ENCODE results near the gene OIT3.

The OIT3 gene

DNA sequence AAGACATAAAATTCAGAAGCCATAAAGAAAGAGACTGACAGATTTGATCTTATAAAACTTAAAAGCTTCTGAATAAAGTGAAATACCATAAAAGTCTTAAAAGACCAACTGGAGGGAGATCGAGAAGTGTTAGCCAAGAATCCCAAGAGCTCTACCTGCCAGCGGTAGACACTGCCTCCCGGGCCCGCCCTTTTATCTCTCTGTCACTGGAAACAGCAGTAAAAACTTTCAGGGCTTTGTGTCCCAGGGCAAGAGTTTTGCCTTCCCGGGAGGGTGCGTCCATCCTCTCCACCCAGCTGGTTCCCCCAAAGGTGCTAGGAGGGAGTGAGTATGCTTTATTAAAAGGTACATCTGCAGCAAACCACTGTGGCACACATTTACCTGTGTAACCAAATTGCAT, 55.2 kb downstream of the OIT3 start:
- H3K9me3 Mint-ChIP-seq = no peaks in the 10 kb centered on the region
- H3K36me3 Mint-ChIP-seq (ENCODE audit: low read depth) = no peaks in the 10 kb centered on the region
- H3K27me3 Mint-ChIP-seq (ENCODE audit: low read depth) = peaks cover 12% of the 10 kb centered on the region
- no peak for DNase-seq (ENCODE audit: low spot score)
- no peaks in the 10 kb centered on the region for H3K4me1 Mint-ChIP-seq (ENCODE audit: low read depth)
- no peak overlapping the region for H3K4me3 Mint-ChIP-seq
- no peak overlapping the region for H3K27ac Mint-ChIP-seq

DNA sequence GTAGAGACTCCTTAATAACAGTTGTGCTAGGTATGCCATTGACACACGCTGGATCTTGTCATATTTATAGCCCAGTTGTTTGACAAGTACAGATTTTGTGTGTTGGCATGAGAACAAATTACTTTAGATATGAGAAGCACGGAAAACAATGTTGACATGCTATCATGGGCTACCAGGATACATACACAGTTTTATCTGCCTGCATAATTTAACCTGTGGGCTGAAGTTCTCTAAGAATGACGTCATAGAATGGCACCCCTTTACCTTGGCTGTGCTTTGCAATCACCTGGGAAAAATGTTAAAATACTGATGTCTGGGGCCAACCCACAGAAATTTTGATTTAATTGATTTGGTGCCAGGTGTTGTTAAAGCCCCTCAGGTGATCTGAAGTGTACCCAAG, 58.2 kb downstream of the OIT3 start:
- Mint-ChIP-seq H3K9me3 (no peaks in the 10 kb centered on the region), H3K27me3 (ENCODE audit: low read depth) (peaks cover 3% of the 10 kb centered on the region), H3K4me3 (no peak overlapping the region), H3K4me1 (ENCODE audit: low read depth) (no peaks in the 10 kb centered on the region), H3K36me3 (ENCODE audit: low read depth) (no peaks in the 10 kb centered on the region), H3K27ac (no peak overlapping the region)
- no peak for DNase-seq (ENCODE audit: low spot score)

DNA sequence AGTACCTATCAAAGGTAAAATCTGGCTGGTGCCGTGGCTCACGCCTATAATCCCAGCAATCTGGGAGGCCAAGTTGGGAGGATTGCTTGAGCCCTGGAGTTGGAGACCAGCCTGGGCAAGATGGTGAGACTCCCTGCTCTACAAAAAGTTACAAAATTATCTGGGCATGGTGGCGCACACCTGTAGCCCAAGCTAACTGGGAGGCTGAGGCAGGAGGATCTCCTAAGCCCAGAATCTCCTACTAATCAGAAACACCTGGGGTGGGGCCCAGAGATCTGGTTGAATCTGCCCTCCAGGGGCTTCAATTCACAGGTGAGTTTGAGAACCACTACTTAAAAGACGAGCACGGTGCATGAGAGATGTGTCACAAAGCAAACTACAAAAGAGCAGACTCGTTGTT, 58.6 kb downstream of the OIT3 start:
- peaks cover 5% of the 10 kb centered on the region for H3K27me3 Mint-ChIP-seq (ENCODE audit: low read depth)
- no peak overlapping the region for H3K27ac Mint-ChIP-seq
- no peaks in the 10 kb centered on the region for H3K4me1 Mint-ChIP-seq (ENCODE audit: low read depth)
- H3K9me3 Mint-ChIP-seq = no peaks in the 10 kb centered on the region
- H3K36me3 Mint-ChIP-seq (ENCODE audit: low read depth) = no peaks in the 10 kb centered on the region
- no peak for DNase-seq (ENCODE audit: low spot score)
- no peak overlapping the region for H3K4me3 Mint-ChIP-seq

DNA sequence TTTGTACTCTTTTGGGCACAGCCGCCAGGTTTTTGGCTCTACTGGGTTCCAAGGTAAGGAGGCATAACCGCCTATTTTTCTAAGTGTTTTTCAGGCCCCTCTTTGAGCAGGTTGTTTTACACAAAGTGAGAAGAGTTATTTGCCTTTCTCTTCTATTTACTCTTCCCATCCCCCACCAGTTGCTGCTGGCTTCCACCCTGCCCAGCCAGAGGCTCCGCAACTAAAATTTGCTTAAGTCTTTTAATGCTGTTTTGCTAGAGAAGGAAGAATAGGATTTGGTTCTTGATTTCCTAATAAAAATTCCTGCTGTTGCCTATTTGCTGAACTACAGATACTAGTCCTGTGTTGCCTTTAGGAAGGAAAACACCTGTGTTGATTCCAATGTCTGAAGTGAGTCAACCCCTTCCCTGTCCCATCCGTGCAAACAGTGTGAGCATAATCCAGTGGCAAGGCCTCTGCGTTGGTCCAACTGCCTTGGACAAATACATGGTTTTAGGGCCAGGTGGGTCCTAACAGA, 59.2 kb downstream of the OIT3 start:
- Mint-ChIP-seq H3K4me3 (no peak overlapping the region), H3K36me3 (ENCODE audit: low read depth) (no peaks in the 10 kb centered on the region), H3K27me3 (ENCODE audit: low read depth) (peaks cover 5% of the 10 kb centered on the region), H3K9me3 (no peaks in the 10 kb centered on the region), H3K4me1 (ENCODE audit: low read depth) (no peaks in the 10 kb centered on the region), H3K27ac (no peak overlapping the region)
- no peak for DNase-seq (ENCODE audit: low spot score)

DNA sequence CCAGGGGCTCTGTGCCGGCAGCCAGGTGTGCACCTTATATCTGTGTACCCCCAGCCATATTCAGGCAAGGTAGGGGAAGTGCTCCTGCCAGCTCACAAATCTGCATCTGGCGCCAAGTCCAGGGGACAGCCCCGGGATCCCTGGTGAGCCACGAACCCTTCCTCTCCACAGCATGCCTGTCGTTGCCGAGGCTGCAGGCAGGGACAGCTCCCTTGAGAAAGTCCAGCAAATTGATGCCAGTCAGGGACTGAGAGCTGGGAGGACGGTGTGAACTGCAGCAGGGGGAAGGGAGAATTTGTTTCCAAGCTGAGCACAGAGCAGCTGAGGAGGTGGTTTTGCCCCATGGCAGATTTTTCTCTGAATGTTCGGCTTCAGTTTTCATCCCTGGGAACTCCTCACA, 60.1 kb downstream of the OIT3 start:
- Mint-ChIP-seq H3K4me1 (ENCODE audit: low read depth) (no peaks in the 10 kb centered on the region), H3K4me3 (no peak overlapping the region), H3K36me3 (ENCODE audit: low read depth) (no peaks in the 10 kb centered on the region), H3K9me3 (no peaks in the 10 kb centered on the region), H3K27me3 (ENCODE audit: low read depth) (peaks cover 5% of the 10 kb centered on the region), H3K27ac (no peak overlapping the region)
- DNase-seq (ENCODE audit: low spot score) = no peak

DNA sequence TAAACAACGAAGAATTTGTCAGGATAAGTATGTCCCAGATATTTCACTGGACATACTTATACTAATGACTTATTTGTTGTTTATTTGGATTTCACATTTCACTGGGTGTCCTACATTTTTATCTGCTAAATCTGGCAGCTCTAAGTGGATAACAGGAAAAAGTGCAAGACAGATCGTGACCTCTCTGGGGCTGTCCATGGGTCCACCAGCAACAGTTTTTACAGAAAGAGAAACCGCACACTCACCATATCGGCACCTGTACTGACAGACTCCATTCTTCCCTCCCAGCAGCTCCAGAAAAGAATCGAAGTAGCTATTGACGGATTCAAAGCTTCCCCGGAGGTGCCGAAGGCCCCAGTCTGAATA, 60.7 kb downstream of the OIT3 start:
- Mint-ChIP-seq H3K27ac (no peak overlapping the region), H3K9me3 (no peaks in the 10 kb centered on the region), H3K4me1 (ENCODE audit: low read depth) (no peaks in the 10 kb centered on the region), H3K27me3 (ENCODE audit: low read depth) (peaks cover 4% of the 10 kb centered on the region), H3K36me3 (ENCODE audit: low read depth) (no peaks in the 10 kb centered on the region), H3K4me3 (no peak overlapping the region)
- DNase-seq (ENCODE audit: low spot score) = no peak

DNA sequence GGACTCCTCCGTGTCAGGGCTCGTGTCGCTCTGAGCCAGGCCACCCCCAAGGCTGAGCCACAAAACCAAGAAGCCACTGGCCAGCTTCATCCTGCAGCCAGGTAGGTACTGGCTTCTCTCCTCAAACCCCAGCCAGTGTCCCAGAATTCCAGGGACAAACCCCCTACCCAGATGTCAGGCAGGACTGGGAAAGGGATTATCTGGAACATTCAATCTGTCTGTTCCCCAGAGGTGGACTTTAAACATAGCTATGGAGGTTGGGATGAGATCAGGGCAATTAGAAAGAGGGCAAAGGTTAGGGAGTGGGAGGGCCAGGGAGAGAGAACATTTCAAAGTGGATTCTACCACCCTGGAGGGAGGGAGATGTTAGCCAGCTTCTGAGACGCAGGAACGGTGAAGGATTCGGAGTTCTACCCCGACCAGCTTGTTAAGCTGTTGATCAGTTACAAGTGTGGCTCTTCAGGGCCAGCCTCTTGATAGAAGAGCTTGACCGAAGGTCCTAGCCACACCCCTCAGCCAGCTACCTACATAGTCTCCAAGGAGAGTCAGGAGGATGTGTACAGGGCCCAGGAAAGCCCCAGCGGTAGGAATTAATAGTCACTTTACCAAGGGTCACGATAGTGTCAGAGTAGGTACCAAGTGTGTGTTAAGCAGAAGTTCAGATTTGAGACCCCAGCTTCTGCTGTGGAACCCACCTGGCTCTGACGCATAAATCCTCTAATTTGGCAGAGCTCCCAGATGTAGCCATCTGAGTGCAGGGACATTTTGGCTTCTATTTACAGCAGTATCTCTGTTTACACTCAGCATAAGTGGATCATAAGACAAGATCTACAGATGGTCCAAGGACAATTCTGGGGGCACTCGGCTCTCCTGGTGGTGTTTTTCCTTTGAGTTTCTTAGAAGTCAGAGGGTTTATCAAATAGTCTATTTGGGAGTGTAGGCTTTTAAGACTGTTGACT, 61.3 kb downstream of the OIT3 start, which contains the start of gene PLA2G12B:
Gene PLA2G12B, minus strand, starts transcription at position 211 of the 959 bp plus-strand sequence. Its CDS starts 121 bp downstream, at position 90.
- Mint-ChIP-seq H3K9me3 (no peaks in the 10 kb centered on the region), H3K27ac (no peak within 1 kb of the TSS), H3K4me1 (ENCODE audit: low read depth) (no peaks in the 10 kb centered on the region), H3K4me3 (no peak within 1 kb of the TSS), H3K27me3 (ENCODE audit: low read depth) (peaks cover 6% of the 10 kb centered on the region), H3K36me3 (ENCODE audit: low read depth) (no peaks in the 10 kb centered on the region)
- DNase-seq (ENCODE audit: low spot score) = no peak

DNA sequence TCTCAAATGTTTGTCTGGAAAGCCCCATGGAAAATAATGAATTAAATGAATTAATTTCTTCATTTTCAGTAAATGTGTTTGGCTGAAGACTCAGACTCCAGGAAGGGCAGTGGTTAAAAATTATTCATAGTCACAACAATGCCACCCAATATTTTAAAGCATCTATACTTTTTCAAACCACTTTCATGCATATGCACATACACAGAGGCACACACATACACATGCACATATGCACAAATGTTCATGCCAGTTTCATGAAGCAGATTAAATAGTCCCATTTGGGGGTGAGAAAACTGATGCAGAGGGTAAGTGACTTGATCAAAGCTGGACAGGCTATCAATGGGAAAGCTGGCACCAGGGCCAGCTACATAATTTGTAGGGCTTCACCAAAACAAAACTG, 62.5 kb downstream of the OIT3 start:
- Mint-ChIP-seq H3K36me3 (ENCODE audit: low read depth) (no peaks in the 10 kb centered on the region), H3K27me3 (ENCODE audit: low read depth) (peaks cover 9% of the 10 kb centered on the region), H3K4me3 (no peak overlapping the region), H3K9me3 (no peaks in the 10 kb centered on the region), H3K4me1 (ENCODE audit: low read depth) (no peaks in the 10 kb centered on the region), H3K27ac (no peak overlapping the region)
- DNase-seq (ENCODE audit: low spot score) = no peak

DNA sequence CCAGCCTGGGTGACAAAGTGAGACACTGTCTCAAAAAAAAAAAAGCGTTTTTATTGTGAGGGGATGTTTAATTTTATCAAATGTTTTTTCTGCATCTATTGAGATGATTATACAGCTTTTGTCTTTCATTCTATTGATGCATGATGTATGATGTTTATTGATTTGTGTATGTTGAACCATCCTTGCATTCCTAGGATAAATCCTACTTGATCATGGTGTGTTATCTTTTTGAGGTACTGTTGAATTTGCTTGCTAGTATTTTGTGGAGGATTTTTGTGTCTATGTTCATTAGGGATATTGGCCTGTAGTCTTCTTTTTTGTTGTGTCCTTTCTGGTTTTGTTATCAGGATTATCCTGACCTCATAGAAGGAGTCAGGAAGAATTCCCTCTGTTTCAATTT, 83.3 kb downstream of the OIT3 start:
- no peak overlapping the region for H3K27ac Mint-ChIP-seq
- H3K9me3 Mint-ChIP-seq = peaks cover 50% of the 10 kb centered on the region
- DNase-seq (ENCODE audit: low spot score) = no peak
- no peak overlapping the region for H3K4me3 Mint-ChIP-seq
- no peaks in the 10 kb centered on the region for H3K27me3 Mint-ChIP-seq (ENCODE audit: low read depth)
- H3K36me3 Mint-ChIP-seq (ENCODE audit: low read depth) = peaks cover 2% of the 10 kb centered on the region
- H3K4me1 Mint-ChIP-seq (ENCODE audit: low read depth) = no peaks in the 10 kb centered on the region

DNA sequence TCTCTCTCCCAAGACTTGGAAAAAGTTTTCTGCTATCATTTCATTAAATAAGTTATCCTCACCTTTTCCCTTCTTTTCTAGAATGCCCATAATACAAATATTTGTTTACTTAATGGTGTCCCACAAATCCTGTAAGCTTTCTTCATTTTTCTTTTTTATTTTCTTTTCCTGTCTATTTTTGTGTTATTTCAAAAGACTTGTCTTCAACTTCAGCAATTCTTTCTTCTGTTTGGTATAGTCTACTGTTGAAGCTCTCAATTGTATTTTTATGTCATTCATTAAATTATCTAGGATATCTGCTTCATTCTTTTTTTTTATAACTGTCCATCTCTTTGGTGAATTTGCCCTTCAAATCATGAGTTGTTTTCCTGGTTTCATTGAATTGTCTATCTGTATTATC, 86.2 kb downstream of the OIT3 start:
- Mint-ChIP-seq H3K4me1 (ENCODE audit: low read depth) (no peaks in the 10 kb centered on the region), H3K9me3 (peaks cover 48% of the 10 kb centered on the region), H3K27ac (no peak overlapping the region), H3K4me3 (no peak overlapping the region), H3K27me3 (ENCODE audit: low read depth) (no peaks in the 10 kb centered on the region), H3K36me3 (ENCODE audit: low read depth) (peaks cover 2% of the 10 kb centered on the region)
- DNase-seq (ENCODE audit: low spot score) = no peak

DNA sequence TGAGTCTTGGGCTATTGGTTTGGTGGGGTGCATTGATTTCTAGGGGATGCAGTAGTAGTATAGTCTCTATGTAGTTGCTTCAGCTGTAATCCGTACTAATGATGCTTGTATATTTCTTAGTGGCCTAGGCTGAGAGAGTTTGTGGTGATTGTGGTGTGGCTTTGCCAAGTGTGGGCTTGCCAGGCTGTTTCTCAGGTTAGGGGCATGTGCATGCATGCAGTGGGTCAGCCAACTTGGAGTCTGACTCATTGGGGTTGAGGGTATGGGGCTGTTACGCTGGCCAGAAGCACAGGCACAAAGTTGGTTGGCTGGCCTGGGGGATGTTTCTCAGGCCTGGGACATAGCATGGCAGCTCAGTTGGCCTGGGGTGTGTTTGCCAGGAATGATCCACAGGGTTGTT, 86.8 kb downstream of the OIT3 start:
- Mint-ChIP-seq H3K27ac (no peak overlapping the region), H3K4me3 (no peak overlapping the region), H3K4me1 (ENCODE audit: low read depth) (no peaks in the 10 kb centered on the region), H3K27me3 (ENCODE audit: low read depth) (no peaks in the 10 kb centered on the region), H3K36me3 (ENCODE audit: low read depth) (peaks cover 2% of the 10 kb centered on the region), H3K9me3 (peaks cover 42% of the 10 kb centered on the region)
- no peak for DNase-seq (ENCODE audit: low spot score)

DNA sequence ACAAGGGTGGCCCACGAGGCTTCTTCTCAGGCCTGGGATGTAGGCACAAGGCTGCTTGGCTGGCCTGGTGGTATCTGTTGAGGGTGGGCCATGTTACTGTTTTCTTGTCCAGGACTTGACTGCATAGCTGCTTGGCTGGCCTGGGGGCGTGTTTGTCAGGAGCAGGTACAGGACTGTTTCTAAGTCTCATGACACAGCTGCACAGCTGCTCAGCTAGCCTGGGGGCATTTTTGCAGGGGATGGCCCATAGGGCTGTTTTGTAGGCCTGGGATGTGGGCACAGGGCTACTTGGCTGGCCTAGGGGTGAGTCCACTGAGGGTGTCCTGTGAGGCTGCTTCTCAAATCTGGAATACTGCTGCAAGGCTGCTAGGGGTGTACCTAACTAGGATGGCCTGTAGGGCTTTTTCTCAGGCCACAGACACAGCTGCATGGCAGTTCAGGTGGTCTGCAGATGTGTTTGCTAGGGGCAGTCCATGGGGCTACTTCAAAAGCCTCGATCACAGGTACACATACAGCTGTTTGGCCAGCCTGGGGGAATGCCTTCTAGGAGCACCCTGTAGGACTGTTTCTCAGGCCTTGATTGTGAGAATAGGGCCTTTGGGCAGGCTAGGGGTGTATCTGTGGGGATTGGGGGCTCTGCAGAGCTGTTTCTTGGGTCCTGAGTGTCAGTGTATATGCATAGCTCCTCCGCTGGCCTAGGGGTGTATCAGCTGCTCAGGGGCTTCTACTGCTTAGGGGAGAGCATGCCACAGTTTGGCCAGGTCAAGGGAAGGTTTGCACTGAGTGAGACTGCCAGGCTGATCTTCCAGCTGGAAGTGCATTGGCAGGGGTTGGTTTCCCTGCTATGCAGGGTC, 87.7 kb downstream of the OIT3 start:
- Mint-ChIP-seq H3K36me3 (ENCODE audit: low read depth) (peaks cover 2% of the 10 kb centered on the region), H3K9me3 (peaks cover 35% of the 10 kb centered on the region), H3K4me3 (no peak overlapping the region), H3K27me3 (ENCODE audit: low read depth) (no peaks in the 10 kb centered on the region), H3K4me1 (ENCODE audit: low read depth) (no peaks in the 10 kb centered on the region), H3K27ac (no peak overlapping the region)
- DNase-seq (ENCODE audit: low spot score) = no peak

DNA sequence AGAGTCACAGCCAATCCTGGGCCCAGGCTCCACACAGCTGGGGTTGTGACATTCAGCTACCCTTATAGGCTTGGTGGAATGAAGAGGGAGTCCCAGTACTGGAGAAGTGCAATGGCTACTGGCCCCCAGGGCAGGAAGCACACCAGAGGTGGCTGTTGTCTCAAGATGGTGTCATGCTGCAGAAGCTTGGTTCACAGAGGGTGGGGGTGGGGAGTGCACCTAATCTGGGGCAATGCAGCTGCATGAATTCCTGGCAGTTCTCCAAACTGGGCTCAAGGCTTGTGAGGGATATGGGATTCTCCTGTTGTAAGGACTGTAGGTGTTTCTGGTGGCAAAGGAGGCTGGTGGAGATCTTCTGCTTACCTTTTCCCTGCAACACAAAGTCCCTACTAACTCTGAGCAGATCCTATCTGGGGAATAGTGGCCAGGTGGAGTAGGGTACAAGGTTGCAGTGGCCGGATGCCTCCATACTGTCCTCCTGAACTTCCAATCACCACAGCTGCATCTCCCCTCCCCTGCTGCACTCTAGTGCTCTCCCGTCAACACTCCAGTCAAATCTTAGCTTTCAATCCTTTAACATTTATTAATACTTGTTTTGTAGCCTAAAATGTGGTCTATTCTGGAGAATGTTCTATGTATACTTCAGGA, 88.5 kb downstream of the OIT3 start:
- no peak overlapping the region for H3K4me3 Mint-ChIP-seq
- no peaks in the 10 kb centered on the region for H3K4me1 Mint-ChIP-seq (ENCODE audit: low read depth)
- H3K27me3 Mint-ChIP-seq (ENCODE audit: low read depth) = no peaks in the 10 kb centered on the region
- no peak overlapping the region for H3K27ac Mint-ChIP-seq
- peaks cover 31% of the 10 kb centered on the region for H3K9me3 Mint-ChIP-seq
- no peak for DNase-seq (ENCODE audit: low spot score)
- H3K36me3 Mint-ChIP-seq (ENCODE audit: low read depth) = peaks cover 4% of the 10 kb centered on the region

Data from T-helper 2 cell treated with Interferon-gamma antibody and Interleukin-4, amounts not matched to agents 5 μg/mL and 100 μg/mL, for 36 hours (primary cell).